ENCODE measurements around the gene SLC16A8.

Gene SLC16A8

DNA sequence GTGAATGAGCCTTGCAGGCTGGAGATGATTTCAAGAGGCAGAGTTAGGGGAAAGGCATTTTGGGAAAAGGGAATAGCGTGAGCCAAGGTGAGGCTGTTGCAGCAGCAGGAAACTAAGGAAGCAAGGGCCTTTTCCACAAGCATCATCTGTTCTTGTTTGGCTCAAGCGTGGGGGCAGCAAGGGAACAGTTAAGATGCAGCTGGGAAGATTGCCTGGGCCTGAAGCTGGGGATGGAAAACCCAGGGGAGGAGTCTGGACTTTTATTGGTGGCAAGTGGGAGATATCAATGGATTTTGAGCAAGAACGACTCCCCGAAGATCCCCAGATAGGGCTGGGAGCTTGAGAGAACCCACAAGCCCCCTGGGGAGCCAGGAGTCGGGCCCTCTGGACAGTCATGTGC lies 54.1 kb downstream of the SLC16A8 start:
- no peak for DNase-seq (ENCODE audit: extremely low read depth, low read depth)
- TF ChIP-seq, protein P1, sequence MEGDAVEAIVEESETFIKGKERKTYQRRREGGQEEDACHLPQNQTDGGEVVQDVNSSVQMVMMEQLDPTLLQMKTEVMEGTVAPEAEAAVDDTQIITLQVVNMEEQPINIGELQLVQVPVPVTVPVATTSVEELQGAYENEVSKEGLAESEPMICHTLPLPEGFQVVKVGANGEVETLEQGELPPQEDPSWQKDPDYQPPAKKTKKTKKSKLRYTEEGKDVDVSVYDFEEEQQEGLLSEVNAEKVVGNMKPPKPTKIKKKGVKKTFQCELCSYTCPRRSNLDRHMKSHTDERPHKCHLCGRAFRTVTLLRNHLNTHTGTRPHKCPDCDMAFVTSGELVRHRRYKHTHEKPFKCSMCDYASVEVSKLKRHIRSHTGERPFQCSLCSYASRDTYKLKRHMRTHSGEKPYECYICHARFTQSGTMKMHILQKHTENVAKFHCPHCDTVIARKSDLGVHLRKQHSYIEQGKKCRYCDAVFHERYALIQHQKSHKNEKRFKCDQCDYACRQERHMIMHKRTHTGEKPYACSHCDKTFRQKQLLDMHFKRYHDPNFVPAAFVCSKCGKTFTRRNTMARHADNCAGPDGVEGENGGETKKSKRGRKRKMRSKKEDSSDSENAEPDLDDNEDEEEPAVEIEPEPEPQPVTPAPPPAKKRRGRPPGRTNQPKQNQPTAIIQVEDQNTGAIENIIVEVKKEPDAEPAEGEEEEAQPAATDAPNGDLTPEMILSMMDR (IDR thresholded peaks at IDR 0.05; ENCODE audit: low read depth, low read length, missing control alignments) = no peak
- H3K4me3 ChIP-seq (replicated peaks; ENCODE audit: low read depth, low read length) = no peak overlapping the region

DNA sequence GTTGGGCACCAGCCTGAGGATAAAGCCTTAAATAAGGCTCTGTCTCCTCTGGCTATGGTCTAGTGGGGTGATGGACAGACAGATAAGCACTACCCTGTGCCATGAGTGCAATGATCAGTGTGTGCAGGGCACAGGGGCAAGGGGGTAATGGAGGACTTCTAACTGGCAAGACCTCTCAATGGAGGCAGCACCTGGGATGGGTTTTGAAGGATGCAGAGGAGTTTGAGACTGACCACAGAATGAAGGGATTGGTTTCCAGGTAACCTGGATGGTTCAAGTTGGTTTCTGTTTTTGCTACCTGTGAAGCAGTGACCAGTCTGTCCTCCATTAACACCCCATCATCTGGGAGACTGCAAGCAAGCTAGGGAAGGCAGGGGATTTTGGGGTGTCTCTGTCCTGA lies 54.6 kb downstream of the SLC16A8 start:
- no peak for DNase-seq (ENCODE audit: extremely low read depth, low read depth)
- TF ChIP-seq, protein P1 (IDR thresholded peaks at IDR 0.05; ENCODE audit: low read depth, low read length, missing control alignments) = no peak
- no peak overlapping the region for H3K4me3 ChIP-seq (replicated peaks; ENCODE audit: low read depth, low read length)

DNA sequence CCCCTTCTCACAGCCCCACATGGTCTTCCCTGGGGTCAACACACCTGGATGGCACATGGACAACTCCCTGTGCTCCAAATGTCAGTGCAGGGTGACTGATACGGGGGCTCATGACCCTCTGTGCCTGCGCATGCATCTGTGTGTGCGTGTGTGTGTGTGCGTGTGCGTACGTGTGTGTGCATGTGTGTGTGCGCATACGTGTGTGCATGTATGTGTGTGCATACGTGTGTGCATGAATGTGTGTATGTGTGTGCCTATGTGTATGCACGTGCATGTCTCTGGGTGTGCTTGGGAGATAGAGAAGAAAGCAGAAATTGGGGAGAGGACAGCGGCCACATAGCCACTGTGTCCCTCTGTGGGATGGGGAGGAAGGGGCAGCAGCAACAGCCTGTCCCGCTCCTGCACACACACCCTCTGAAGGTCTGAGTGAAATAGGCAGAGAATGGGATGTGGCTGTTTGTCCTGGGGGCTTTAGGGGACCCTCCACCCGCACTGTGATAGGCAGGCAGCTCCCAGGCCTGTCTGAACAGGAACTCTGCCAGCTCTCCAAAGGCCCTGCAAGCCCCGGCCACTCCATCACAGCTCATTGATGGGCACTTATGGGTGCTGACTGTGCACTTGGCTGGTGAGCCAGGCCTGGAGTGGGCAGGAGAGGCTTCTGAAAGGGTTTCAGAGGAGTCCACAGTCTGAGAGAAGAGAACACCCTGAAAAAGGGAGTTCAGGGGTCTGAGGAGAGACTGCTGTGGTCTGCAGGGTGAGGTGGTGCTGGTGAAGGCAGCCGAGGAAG lies 55.4 kb downstream of the SLC16A8 start:
- H3K4me3 ChIP-seq (replicated peaks; ENCODE audit: low read depth, low read length) = no peak overlapping the region
- TF ChIP-seq, protein P1 (IDR thresholded peaks at IDR 0.05; ENCODE audit: low read depth, low read length, missing control alignments) = no peak
- DNase-seq (ENCODE audit: extremely low read depth, low read depth) = no peak
